PC-3 (cell line): ENCODE data around the gene MRPS18C. TPM values are rescaled to one million over a fixed set of nuclear protein-coding genes. Genes with fewer than 3 reads are reported as not detected.

Source experiments
- ATAC-seq: fragments of 200-7000 bp; cut with Tn5 transposase; 2 replicates; pipeline ENCODE4 v1.9.1; 2020; ENCODE audit warnings: mild to moderate bottlenecking, moderate library complexity
- BruUV-seq: library from RNA; stranded (reverse); fragments of 400-500 nt; replicated peaks from 2 replicates; lab custom pipeline; 2021; lab: Mats Ljungman, UMichigan
- CTCF ChIA-PET: fragments of 300-600 bp; sonication (Branson Sonifier 250); formaldehyde crosslinking; loops from one replicate; lab custom pipeline; 2022; ENCODE audit warnings: antibody characterized with exemption; lab: Charles Lee
- POLR2A ChIA-PET: fragments of 300-600 bp; sonication (Branson Sonifier 250); formaldehyde crosslinking; loops from one replicate; lab custom pipeline; 2022; ENCODE audit warnings: antibody characterized with exemption; ENCODE audit not compliant: unreplicated experiment; lab: Charles Lee
- DNase-seq: peaks from one replicate; pipeline ENCODE4 v3.0.0-alpha.2; 2015
- H2AFZ ChIP-seq: fragments of 300-600 bp; sonication (generic); 2 replicates; pipeline ENCODE4 v1.6.0; 2016; ENCODE audit warnings: antibody characterized with exemption, low read length
- H3F3A ChIP-seq: fragments of 300-600 bp; sonication (generic); one replicate; pipeline ENCODE4 v1.6.0; 2017; ENCODE audit warnings: antibody characterized with exemption, low read length, control low read depth, mild to moderate bottlenecking; ENCODE audit not compliant: unreplicated experiment
- H3K27ac ChIP-seq: fragments of 300-600 bp; sonication (generic); 2 replicates; pipeline ENCODE4 v1.5.1; 2016; ENCODE audit warnings: mild to moderate bottlenecking, low read length
- H3K27me3 ChIP-seq: fragments of 300-600 bp; sonication (generic); 2 replicates; pipeline ENCODE4 v1.6.1; 2016; ENCODE audit warnings: low read length, mixed read lengths
- H3K36me3 ChIP-seq: fragments of 300-600 bp; sonication (generic); 2 replicates; pipeline ENCODE4 v1.6.1; 2016; ENCODE audit warnings: low read depth, mixed run types, low read length, mixed read lengths
- H3K4me1 ChIP-seq: fragments of 300-600 bp; sonication (generic); 2 replicates; pipeline ENCODE4 v1.5.1; 2016; ENCODE audit warnings: low read length; ENCODE audit not compliant: insufficient read depth
- H3K4me2 ChIP-seq: fragments of 300-600 bp; sonication (generic); 2 replicates; pipeline ENCODE4 v1.6.0; 2016; ENCODE audit warnings: low read length
- H3K4me3 ChIP-seq: fragments of 300-600 bp; sonication (generic); 2 replicates; pipeline ENCODE4 v1.5.1; 2016; ENCODE audit warnings: mild to moderate bottlenecking, low read length, mixed read lengths
- H3K79me2 ChIP-seq: fragments of 300-600 bp; sonication (generic); 2 replicates; pipeline ENCODE4 v1.6.1; 2017; ENCODE audit warnings: low read length, mixed read lengths
- H3K9ac ChIP-seq: fragments of 300-600 bp; sonication (generic); 2 replicates; pipeline ENCODE4 v1.6.0; 2016; ENCODE audit warnings: mild to moderate bottlenecking, low read length
- H3K9me2 ChIP-seq: fragments of 300-600 bp; sonication (generic); replicated peaks from 2 replicates; pipeline ENCODE4 v1.6.1; 2016; ENCODE audit warnings: mixed run types, low read length, mixed read lengths
- H3K9me3 ChIP-seq: fragments of 300-600 bp; sonication (generic); 2 replicates; pipeline ENCODE4 v1.6.1; 2016; ENCODE audit warnings: low read length, mixed read lengths
- H4K20me1 ChIP-seq: fragments of 300-600 bp; sonication (generic); 2 replicates; pipeline ENCODE4 v1.6.1; 2016; ENCODE audit warnings: low read length, mixed read lengths
- CTCF ChIP-seq: fragments of 300-600 bp; sonication (generic); conservative IDR thresholded peaks from 2 replicates; pipeline ENCODE4 v1.5.1; 2017; ENCODE audit warnings: antibody characterized with exemption, low read depth, mild to moderate bottlenecking, low read length
- EZH2 ChIP-seq: fragments of 300-600 bp; sonication (generic); IDR thresholded peaks from one replicate; pipeline ENCODE4 v1.6.1; 2017; ENCODE audit warnings: antibody characterized with exemption, mild to moderate bottlenecking, low read length; ENCODE audit not compliant: unreplicated experiment
- EZH2phosphoT487 ChIP-seq: fragments of 300-600 bp; sonication (generic); IDR thresholded peaks from 2 replicates; pipeline ENCODE4 v1.6.1; 2018; ENCODE audit warnings: mild to moderate bottlenecking, antibody characterized with exemption, low read length, borderline replicate concordance
- intact Hi-C: fragments of 100-400 bp; cut with micrococcal nuclease; formaldehyde crosslinking; loops from 2 replicates; pipeline ENCODE4 v1.9.0; 2023
- total RNA-seq: library from RNA; depleted of rRNA; stranded (reverse); fragments of >200 nt; gene quantifications from 2 replicates; pipeline ENCODE4 v1.2.3, GENCODE V29; 2014

MRPS18C gene
- total RNA-seq, 1 experiment from 2014 or later: 57.6 TPM

- Histone ChIP-seq H4K20me1 (no peaks in the 10 kb centered on the region), H3K9me2 (no peaks in the 10 kb centered on the region), H3K4me3 (no peak overlapping the region), H3K27me3 (no peaks in the 10 kb centered on the region), H3K4me2 (no peak overlapping the region), H3K27ac (no peak overlapping the region), H3K79me2 (no peaks in the 10 kb centered on the region), H3K9me3 (no peaks in the 10 kb centered on the region), H2AFZ (no peak overlapping the region), H3F3A (no peaks in the 10 kb centered on the region), H3K9ac (no peak overlapping the region), H3K4me1 (no peaks in the 10 kb centered on the region), H3K36me3 (no peaks in the 10 kb centered on the region)
- ATAC-seq (no peak), DNase-seq (no peak)
- intact Hi-C loops: no loop called here
- no TSS peak for BruUV-seq
- TF ChIP-seq CTCF (no peak), EZH2phosphoT487 (no peak), EZH2 (no peak)
- POLR2A ChIA-PET: no interaction called here
- CTCF ChIA-PET: no interaction called here
Measured at GRCh38 chr4:83413676-83414075, 42.2 kb upstream of the MRPS18C start.

DNA sequence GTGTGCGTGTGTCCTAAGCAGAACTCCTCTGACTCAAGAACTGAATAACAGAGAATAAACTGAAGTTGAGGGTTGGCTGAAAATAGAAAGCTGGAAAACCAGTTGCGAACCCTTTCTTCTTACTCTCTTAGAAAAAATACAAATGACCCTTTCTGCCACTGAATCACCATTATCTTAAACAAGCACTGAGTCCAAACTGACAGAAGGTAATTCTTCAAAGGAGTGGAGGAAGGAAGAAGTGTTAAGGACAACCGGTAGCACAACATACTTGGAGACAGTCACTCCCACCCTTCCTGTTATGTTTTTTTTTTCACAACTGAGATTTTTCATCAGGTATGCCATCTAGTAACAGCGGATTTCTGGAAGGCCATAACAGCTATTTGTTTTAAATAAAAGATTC lies 38.3 kb upstream of the MRPS18C start:
- TF ChIP-seq CTCF (no peak), EZH2phosphoT487 (no peak), EZH2 (no peak)
- no peaks in the 10 kb centered on the region for H4K20me1 ChIP-seq
- H2AFZ ChIP-seq: no peak overlapping the region
- no peaks in the 10 kb centered on the region for H3K9me3 ChIP-seq
- no peak overlapping the region for H3K9ac ChIP-seq
- H3K27me3 ChIP-seq: no peaks in the 10 kb centered on the region
- ChIA-PET POLR2A (interaction anchor here (0.6 kb wide), 1 partner anchor 82 kb away, joined by 10 read pairs; no protein-coding TSS in a partner anchor), CTCF (no interaction called here)
- no peaks in the 10 kb centered on the region for H3K9me2 ChIP-seq
- H3K36me3 ChIP-seq: no peaks in the 10 kb centered on the region
- intact Hi-C loops: no loop called here
- H3K79me2 ChIP-seq: no peaks in the 10 kb centered on the region
- ATAC-seq (no peak), DNase-seq (no peak)
- no TSS peak for BruUV-seq
- H3K4me1 ChIP-seq: no peaks in the 10 kb centered on the region
- no peak overlapping the region for H3K27ac ChIP-seq
- H3K4me2 ChIP-seq: no peak overlapping the region
- no peak overlapping the region for H3K4me3 ChIP-seq
- H3F3A ChIP-seq: no peaks in the 10 kb centered on the region

- no peak overlapping the region for H3K4me3 ChIP-seq
- H3F3A ChIP-seq: no peaks in the 10 kb centered on the region
- H3K27me3 ChIP-seq: no peaks in the 10 kb centered on the region
- CTCF ChIA-PET: no interaction called here
- no peaks in the 10 kb centered on the region for H3K4me1 ChIP-seq
- intact Hi-C loops: no loop called here
- BruUV-seq: no TSS peak
- no peaks in the 10 kb centered on the region for H3K79me2 ChIP-seq
- DNase-seq (no peak), ATAC-seq (no peak)
- H3K9me3 ChIP-seq: no peaks in the 10 kb centered on the region
- no peaks in the 10 kb centered on the region for H3K36me3 ChIP-seq
- no peak overlapping the region for H3K27ac ChIP-seq
- no peak for TF ChIP-seq CTCF
- TF ChIP-seq EZH2: no peak
- TF ChIP-seq EZH2phosphoT487: no peak
- no peak overlapping the region for H3K9ac ChIP-seq
- no peak overlapping the region for H2AFZ ChIP-seq
- no peaks in the 10 kb centered on the region for H4K20me1 ChIP-seq
- no peak overlapping the region for H3K4me2 ChIP-seq
- POLR2A ChIA-PET: no interaction called here
- no peaks in the 10 kb centered on the region for H3K9me2 ChIP-seq
Measured at GRCh38 chr4:83418211-83418610, 37.6 kb upstream of the MRPS18C start.
